ENCODE measurements around the gene NTHL1.

- TF ChIP-seq EP300 (IDR thresholded peaks at IDR 0.05; ENCODE audit: borderline replicate concordance) (no peak), CREB1 (IDR thresholded peaks at IDR 0.05; ENCODE audit: low read depth) (no peak), TAF1 (IDR thresholded peaks at IDR 0.05; ENCODE audit: low read depth) (no peak), CEBPB (IDR thresholded peaks at IDR 0.05) (no peak), REST (IDR thresholded peaks at IDR 0.05; ENCODE audit: low read depth) (no peak), ZBTB7A (IDR thresholded peaks at IDR 0.05; ENCODE audit: low read depth) (no peak), MAX (IDR thresholded peaks at IDR 0.05) (no peak), FOXM1 (IDR thresholded peaks at IDR 0.05; ENCODE audit: borderline replicate concordance, low read depth) (no peak)
Observed at GRCh38 chr16:2085669-2086068, 38.0 kb upstream of the NTHL1 start.

All from Ishikawa (cell line).